ENCODE results near the gene TMED9. TPM values are rescaled to one million over a fixed set of nuclear protein-coding genes. Genes with fewer than 3 reads are reported as not detected.

TMED9 gene
- total and polyA plus RNA-seq, 9 of the 15 experiments (the other 6 are each of a cell fraction or from before 2014, with no cell fraction given) = 43.7 to 301 (median 90.0) TPM

DNA sequence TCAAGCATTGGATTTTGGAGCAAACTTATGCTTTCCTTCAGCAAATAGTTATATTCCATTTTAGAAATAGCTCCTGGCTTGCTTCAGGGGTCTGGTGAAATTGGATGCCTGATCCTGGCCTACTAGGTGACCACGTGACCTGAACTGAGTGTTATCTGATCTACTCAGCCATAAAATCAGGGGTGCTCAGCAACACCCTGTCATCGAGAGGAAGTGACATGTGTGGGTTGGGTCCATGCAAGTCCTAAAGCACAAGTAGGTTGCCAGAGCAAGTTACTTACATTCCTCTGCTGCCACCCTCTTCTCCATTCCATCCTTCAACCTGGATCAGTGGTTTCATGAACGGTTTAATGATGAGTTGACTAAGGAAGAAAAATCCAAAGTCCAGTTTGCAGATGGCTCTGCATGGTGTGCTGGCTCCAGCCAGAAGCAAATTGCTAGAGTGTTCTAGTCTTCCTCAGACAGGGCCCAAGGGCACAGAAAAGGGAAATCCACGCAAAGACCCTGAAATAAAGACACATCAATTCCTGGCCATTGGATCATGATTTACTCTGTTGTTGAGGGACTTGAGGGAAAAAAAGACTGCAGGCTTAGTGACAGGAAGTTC, 34.9 kb upstream of the TMED9 start (continued):
- TF ChIP-seq, protein P1, sequence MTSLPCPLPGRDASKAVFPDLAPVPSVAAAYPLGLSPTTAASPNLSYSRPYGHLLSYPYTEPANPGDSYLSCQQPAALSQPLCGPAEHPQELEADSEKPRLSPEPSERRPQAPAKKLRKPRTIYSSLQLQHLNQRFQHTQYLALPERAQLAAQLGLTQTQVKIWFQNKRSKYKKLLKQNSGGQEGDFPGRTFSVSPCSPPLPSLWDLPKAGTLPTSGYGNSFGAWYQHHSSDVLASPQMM (CRISPR knock-in tag; IDR thresholded peaks at IDR 0.05) = no peak
- TF ChIP-seq RFX1 (IDR thresholded peaks at IDR 0.05) (peak; percentile 57; the same call in 1 of the 2 replicates), SETDB1 (IDR thresholded peaks at IDR 0.05; ENCODE audit: low read length) (no peak), KLF1 (tag; IDR thresholded peaks at IDR 0.05) (no peak), PHF21A (IDR thresholded peaks at IDR 0.05; ENCODE audit: borderline replicate concordance, low read depth) (no peak), ZNF507 (tag; conservative IDR thresholded peaks at IDR 0.05) (no peak), NFXL1 (CRISPR knock-in tag; IDR thresholded peaks at IDR 0.05) (no peak), ZNF354B (CRISPR knock-in tag; IDR thresholded peaks at IDR 0.05) (no peak; the same call in 1 of the 2 replicates), PTRF (tag; IDR thresholded peaks at IDR 0.05) (no peak), MTA2 (IDR thresholded peaks at IDR 0.05; ENCODE audit: low read depth) (no peak), JUNB (CRISPR knock-in tag; conservative IDR thresholded peaks at IDR 0.05) (no peak)
- TF ChIP-seq, protein P2, sequence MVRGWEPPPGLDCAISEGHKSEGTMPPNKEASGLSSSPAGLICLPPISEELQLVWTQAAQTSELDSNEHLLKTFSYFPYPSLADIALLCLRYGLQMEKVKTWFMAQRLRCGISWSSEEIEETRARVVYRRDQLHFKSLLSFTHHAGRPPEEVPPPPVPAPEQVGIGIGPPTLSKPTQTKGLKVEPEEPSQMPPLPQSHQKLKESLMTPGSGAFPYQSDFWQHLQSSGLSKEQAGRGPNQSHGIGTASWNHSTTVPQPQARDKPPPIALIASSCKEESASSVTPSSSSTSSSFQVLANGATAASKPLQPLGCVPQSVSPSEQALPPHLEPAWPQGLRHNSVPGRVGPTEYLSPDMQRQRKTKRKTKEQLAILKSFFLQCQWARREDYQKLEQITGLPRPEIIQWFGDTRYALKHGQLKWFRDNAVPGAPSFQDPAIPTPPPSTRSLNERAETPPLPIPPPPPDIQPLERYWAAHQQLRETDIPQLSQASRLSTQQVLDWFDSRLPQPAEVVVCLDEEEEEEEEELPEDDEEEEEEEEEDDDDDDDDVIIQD (CRISPR knock-in tag; IDR thresholded peaks at IDR 0.05) = no peak
- TF ChIP-seq, protein P3, sequence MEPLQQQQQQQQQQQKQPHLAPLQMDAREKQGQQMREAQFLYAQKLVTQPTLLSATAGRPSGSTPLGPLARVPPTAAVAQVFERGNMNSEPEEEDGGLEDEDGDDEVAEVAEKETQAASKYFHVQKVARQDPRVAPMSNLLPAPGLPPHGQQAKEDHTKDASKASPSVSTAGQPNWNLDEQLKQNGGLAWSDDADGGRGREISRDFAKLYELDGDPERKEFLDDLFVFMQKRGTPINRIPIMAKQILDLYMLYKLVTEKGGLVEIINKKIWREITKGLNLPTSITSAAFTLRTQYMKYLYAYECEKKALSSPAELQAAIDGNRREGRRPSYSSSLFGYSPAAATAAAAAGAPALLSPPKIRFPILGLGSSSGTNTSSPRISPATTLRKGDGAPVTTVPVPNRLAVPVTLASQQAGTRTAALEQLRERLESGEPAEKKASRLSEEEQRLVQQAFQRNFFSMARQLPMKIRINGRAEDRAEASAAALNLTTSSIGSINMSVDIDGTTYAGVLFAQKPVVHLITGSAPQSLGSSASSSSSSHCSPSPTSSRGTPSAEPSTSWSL (CRISPR knock-in tag; IDR thresholded peaks at IDR 0.05; ENCODE audit: borderline replicate concordance) = no peak
- TF ChIP-seq, protein P4, sequence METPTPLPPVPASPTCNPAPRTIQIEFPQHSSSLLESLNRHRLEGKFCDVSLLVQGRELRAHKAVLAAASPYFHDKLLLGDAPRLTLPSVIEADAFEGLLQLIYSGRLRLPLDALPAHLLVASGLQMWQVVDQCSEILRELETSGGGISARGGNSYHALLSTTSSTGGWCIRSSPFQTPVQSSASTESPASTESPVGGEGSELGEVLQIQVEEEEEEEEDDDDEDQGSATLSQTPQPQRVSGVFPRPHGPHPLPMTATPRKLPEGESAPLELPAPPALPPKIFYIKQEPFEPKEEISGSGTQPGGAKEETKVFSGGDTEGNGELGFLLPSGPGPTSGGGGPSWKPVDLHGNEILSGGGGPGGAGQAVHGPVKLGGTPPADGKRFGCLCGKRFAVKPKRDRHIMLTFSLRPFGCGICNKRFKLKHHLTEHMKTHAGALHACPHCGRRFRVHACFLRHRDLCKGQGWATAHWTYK (CRISPR knock-in tag; IDR thresholded peaks at IDR 0.05) = peak; percentile 25; the same call in 1 of the 2 replicates

All from K562 (cell line).